ENCODE results near the gene TNFRSF13B. TPM values are rescaled to one million over a fixed set of nuclear protein-coding genes. Genes with fewer than 3 reads are reported as not detected.
A peak's percentile ranks its signal among the peaks of the same experiment; 100 is the strongest.

TNFRSF13B gene
- total RNA-seq, 1 experiment from 2014 or later = not detected

- no peak for DNase-seq (ENCODE audit: low read depth)
These were observed 33.3 kb downstream of the TNFRSF13B start for GRCh38 chr17:16938496-16939207.

DNA sequence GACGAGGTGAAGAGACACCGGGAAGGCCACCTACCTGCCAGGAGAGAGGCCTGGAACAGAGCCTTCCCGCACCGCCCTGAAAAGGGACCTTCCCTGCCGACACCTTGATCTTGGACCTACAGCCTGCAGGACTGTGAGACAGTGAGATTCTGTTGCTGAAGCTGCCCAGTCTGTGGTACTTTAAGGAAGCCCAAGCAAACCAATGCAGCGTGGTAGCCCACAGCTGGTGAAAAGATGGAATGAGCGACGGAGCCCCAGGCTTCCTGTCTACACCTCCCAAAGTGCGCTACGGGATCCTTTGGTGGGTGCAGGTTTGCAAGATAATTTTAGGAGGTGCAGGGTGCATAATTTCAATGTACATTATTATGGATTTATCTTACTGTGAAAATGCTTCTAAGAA, 33.9 kb downstream of the TNFRSF13B start:
- no peak for DNase-seq (ENCODE audit: low read depth)

DNA sequence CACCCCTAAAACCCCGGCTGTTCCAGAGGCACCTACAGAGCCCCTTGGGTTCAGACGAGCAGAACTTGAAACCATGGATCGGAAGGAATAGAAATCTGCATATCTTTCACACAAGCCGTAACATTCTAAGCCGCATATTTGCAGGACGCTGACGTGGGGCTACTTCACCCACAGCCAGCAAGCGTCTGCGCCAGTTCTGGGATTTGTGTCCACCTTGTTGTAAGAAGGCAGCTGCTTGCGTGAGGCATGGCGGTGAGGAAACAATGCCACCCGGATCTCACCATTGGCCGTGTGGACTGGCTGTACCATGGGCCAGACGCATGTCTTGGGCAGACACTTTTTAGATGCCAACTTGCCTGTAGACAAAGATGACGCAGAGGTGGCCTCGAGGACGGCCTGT, 34.5 kb downstream of the TNFRSF13B start:
- no peak for DNase-seq (ENCODE audit: low read depth)

- DNase-seq (ENCODE audit: low read depth) = no peak
These were observed 35.2 kb downstream of the TNFRSF13B start for GRCh38 chr17:16936536-16937310.

GRCh38 chr17:16935786-16936185, 36.1 kb downstream of the TNFRSF13B start:
- no peak for DNase-seq (ENCODE audit: low read depth)

GRCh38 chr17:16935241-16935663, 36.7 kb downstream of the TNFRSF13B start:
- DNase-seq (ENCODE audit: low read depth) = peak; percentile 35

- no peak for DNase-seq (ENCODE audit: low read depth)
These were observed 37.1 kb downstream of the TNFRSF13B start for GRCh38 chr17:16934836-16935235.

- DNase-seq (ENCODE audit: low read depth) = no peak
These were observed 37.7 kb downstream of the TNFRSF13B start for GRCh38 chr17:16934133-16934795.

DNA sequence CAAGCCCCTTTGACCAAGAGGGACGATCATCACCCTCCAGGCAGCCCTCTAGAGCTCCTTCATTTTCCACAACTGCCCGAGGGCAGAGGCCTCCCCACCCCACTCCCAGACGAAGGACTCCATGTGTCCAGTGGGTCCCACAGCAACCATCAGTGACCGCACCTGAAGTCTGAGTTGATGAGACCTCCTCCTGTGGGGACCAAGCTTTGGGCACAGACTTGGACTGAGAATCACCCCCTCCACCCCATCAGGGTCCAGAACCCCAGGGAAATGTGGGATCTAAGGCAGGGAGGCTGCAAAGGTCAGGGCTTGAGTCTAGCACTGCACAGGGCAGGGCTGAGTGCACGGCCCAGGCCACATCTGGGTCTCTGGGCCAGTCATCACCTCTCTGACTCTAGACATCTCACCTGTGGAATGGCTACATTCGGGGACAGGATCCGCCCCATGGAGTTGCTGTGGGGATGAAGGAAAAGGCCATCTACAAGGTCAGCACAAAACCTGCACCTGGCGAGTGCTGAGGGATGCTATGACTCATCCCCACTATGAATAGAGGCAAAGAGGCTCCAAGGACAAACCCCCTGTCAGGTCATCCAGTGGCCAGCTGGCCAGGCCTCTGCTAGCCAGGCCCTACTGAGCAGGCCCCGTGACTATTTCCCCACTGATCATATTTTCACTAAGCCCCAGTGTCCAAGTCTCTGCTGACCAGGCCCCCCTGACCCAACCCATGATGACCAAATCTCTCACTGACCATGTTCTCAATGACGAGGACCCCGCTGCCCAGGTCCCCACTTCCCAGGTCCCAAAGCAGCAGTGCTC, 38.4 kb downstream of the TNFRSF13B start:
- DNase-seq (ENCODE audit: low read depth) = no peak

GRCh38 chr17:16932611-16933010, 39.3 kb downstream of the TNFRSF13B start:
- no peak for DNase-seq (ENCODE audit: low read depth)

DNA sequence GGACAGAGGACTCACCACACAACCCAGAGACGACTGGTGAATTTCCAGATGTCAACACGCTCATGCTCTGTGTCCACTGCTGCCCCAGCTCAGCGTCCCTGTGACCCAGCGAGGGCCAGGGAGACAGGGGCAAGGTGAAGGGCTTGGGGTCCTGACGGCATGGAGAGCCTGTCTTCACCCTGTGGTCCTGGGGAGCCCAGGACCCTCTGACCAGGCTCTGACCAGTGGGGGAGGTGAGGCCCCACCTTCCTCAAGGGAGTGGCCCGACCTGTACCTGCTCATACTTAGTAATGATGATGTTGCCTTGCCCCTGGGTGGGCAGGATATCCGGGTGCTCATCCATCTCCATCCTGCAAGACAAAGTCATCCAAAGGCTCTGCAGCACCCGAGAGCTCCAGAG, 39.8 kb downstream of the TNFRSF13B start:
- DNase-seq (ENCODE audit: low read depth) = no peak

DNA sequence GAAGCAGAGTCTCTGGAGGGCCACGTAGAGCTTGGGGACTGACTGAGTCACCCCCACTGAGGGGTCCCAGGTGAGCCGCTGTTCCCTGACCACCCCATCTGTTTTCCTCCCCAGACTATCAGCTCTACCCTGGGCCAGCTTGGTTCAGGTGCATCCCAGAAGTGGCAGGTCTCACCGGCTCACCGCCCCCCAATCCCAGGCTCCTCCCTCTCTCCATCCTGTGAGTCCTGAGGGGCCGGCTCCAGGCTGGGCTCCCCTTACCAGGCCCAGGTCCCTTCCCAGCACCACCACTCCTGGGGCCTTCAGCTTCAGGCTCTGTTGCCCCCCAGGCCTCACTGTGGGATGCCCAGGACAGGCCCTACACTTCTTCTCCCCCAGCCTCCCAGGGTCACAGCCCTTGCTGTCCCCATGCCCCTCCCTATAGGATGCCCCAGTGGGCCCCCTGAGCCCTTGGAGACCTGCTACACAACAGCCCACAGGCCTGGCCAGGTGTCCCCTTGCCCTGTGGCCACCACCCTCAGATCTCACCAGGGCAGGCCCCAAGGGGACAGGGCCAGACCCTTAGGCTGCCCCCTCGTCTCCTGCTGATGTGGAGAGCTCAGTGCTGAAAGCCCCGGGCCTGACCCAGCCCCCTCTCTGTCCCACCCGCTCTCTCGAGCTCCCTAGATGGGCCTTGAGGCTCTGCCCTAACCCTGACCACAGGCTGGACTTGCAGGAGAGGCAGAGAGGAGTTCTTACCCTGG, 40.4 kb downstream of the TNFRSF13B start:
- DNase-seq (ENCODE audit: low read depth) = no peak

GRCh38 chr17:16930571-16931317, 41.2 kb downstream of the TNFRSF13B start:
- DNase-seq (ENCODE audit: low read depth) = no peak

- DNase-seq (ENCODE audit: low read depth) = no peak
These were observed 42.0 kb downstream of the TNFRSF13B start for GRCh38 chr17:16929757-16930520.

DNA sequence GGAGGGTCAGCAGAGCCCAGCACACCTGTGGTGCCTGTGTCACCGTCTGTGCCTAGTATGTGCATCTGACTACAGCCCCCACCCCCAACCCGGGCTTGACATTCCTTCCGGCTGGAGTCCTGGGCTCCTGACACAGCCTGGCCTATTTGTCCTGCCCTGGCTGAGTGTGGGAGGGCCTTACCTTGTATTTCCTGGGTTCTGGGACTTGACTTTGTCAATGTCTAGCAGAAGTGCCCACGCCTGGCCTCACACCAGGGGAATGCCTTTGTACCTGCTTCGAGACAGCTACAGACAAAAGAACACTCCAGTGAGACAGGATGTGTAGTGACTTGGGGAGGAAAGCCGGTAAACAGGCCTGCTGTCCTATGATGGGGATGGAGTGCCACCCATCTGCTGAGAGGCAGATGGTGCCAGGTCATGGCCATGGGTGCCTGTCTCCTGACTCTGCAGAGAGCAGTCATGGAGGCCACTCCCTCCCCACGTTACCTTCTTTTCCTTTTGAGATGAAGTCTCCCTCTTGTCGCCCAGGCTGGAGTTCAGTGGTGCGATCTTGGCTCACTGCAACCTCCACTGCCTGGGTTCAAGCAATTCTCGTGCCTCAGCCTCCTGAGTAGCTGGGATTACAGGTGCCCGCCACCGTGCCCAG, 42.8 kb downstream of the TNFRSF13B start:
- DNase-seq (ENCODE audit: low read depth) = no peak

GRCh38 chr17:16928406-16929034, 43.4 kb downstream of the TNFRSF13B start:
- no peak for DNase-seq (ENCODE audit: low read depth)

GRCh38 chr17:16927641-16928321, 44.1 kb downstream of the TNFRSF13B start:
- DNase-seq (ENCODE audit: low read depth) = no peak
